ENCODE measurements around the gene NXPH3.
"Not testable (repeated sequence)": the region's sequence is repeated elsewhere in the genome, so short reads cannot be mapped to it uniquely, and the experiment has no call there.

NXPH3 gene

DNA sequence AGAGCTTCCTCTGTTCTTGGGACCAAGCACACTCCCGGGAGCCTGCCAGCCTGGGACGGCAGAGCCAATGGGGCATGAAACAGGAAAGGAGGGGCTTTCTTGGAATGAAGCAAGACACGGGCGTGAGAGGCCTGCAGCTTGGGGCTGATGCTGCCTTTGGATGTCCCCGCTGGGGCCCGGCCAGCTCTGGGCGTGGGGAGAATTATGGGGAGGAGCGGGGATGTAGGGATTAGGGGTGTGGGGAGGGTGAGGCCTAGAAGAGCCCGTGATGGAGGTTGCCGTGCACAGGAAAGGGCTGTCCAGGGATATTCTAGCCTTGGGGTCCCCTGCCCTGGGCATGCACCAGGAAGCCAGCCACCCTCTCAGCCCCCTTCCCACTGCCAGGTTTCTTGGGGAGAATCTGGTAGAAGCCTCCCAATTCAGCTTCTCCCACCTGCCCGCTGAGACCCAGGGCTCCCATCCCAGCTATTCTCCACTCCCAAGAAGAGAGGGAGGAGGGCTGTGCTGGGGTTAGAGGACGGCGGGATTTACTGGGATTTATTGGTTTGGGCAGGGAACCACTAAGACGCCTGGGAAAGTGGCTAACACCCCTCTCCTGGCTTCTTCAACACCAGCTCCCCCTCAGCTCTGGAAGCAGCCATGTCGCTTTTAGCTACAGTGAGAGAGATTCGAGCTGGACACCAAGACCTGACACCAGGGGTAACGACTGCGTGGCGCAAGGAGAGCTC lies 20.0 kb upstream of the NXPH3 start:
- no peak for DNase-seq

DNA sequence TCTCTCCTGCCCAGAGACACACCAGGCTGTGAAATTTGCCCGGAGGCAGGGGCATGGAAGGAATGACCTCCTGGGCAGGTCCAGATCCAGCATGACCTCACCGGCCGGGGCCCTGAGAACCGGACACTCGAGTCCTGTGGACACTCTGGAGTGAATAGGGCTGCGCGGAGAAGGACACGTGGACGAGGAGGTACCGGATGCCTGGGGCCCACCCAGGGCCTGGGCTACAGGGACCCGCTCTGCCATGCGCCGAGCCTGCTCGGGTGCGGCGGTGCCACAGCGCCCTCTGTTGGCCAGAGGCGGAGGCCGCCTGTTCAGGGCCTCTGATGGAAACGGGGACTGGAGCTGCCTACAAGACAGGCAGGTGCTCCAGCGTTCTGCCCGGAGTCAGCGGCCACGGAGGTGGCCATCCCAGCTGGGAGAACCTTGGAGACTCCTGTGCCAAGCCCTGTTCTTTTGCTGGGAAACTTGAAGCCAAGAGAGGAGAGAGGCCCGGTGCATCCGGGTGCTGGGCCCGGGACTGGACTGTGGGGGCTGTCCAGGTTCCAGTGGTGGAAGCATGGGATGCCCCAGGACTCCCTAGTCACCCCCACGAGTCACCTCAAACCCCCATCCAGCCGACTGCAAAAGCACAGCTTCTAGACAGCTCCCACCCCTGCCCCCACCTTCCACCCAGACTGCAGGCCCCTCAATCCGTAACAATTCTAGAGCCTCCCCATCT lies 19.3 kb upstream of the NXPH3 start:
- DNase-seq = peak; percentile 35

DNA sequence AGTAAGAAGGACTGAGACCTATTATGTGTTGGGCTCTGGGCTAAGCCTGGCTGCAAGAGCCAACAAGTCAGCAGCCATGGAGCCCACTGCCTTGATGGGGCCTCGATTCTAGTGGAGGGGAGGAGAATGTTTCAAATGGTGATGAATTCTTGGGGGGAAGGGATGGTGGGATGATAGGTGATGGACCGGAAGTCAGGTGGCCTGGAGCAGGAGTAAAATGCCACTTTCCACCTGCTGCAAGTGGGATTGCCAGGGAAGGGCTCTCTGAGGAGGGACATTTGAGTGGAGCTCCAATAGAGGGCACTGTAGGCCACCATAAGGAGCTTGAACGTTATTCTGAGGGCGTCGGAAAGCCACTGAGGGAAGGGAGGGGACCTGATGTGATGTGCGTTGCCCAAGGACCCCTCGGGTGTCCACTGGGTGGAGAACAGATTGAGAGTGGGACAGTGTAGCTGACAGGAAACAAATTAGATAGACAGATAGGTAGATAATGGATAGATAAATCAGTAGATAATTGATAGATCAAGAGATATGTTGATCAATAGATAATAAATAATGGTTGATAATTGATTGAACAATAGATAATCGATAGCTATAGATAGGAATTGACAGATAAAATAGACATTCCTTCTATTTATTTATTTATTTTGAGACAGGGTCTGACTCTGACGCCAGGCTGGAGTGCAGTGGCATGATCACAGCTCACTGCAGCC lies 18.2 kb upstream of the NXPH3 start:
- DNase-seq = peak; percentile 74

DNA sequence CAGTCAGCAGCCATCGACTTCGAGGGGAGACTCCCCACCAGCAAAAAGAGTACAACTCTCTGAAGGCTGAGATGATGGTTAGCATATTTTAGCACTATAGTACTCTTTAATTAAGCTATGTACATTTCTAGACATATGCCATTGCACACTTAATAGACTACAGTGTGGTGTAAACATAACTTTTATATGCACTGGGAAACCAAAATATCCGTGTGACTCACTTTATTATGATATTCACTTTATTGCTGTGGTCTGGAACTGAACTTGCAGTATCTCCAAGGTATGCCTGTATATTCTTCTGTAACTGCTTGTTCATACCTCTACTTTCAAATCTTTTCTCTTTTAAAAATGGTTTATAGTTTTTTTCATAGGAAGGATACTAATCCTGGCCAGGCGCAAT lies 11.0 kb upstream of the NXPH3 start:
- no peak for DNase-seq

DNA sequence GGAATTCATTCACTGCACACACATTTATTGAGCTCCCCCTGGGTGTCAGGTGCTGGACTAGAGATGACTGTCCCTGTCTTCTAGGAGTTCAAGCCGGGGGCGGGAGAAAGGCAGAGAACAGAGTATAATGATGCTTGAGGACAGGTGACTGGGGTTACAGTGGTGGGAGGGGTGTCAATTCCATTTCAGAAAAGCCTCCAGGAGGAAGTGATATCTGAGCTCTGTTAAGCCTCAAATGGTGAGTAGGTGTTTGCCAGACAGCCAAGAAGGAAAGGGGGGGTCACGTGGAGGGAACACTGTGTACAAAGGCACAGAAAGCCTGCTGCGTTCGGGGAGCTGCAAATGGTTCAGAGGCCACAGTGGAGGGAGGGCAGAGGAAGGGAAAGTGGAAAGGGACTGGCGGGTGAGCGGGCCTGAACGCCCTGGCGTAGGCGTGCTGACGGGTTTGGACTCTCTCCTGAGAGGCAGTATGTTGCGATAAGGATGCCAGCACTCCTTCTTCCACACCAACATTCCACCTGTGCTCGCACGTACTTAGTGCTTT lies 9.7 kb upstream of the NXPH3 start:
- no peak for DNase-seq

DNA sequence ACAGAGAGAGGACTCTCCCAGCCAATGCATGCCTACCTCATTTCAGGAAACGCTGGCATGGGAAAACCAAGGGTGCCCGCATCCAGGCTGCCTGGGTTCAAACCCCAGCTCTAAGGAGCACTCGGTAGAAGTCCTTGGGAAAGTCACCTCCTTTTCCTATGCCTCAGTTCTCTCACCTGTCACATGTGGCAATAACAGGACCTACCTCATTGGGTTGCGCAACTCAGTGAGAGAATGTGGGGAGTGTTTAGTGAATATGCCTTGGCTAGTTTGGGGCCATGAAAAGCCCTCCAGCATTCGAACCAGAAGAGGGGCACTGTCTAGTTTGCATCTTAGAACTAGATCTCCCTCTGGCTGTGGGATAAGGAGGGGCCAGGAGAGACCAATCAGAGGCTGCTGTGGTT lies 9.0 kb upstream of the NXPH3 start:
- no peak for DNase-seq

DNA sequence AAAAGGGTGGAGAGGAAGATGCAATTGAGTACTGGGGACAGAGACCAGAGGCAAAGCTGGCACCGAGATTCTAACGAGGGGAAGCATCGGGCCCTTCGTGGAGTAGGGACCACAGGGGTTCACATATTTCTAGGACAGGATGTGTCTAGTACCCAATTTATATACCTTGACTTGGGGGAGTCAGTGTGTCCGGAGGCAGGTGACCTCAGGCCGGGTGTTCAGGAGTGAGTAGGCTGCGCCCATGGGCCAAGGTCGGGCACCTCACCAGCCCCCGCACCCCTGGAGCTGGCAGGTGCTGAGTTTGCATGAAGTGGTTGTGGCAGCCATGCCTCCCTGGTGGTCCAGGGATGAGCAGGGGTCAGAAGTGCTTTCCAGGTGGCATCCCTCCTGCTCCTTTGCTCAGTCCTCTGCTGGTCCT lies 8.6 kb upstream of the NXPH3 start:
- no peak for DNase-seq

DNA sequence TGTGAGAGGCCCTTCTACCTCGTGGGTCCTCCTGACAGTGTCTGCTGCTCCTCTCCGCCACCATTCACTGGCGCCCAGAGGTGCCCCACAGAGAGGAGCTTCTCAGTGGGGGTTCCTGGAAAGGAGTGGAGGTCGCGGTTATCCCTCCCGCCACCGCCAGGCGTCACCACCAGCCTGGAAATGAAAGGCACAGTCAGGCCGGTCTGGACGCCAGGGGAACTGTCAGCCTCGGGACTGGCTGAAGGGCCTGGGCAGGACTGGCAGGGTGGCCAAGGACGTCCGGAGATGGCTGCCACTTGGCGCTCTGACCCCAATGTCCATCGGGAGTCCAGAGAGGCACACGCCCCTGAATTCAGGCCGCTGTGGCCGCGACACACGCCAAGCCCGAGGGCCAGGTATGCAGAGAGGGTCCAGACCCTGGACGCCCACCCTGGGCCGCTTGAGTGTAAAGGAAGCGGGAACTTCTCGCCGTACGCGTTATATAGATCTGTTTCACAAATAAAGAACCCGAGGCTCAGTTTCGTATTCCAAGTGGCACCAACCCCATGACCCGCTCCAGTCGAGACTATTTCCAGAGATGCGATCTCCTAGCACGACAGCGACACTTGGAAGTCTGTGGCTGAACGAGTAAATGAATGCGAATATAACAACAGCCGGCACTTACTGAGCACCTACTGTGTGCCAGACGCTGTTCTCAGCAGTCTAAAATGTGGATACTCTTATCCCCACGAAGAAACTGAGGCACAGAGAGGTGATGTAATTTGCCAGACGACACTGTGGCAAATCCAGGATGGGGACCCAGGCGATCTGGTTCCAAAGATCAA lies 7.6 kb upstream of the NXPH3 start:
- peak; percentile 28 for DNase-seq

DNA sequence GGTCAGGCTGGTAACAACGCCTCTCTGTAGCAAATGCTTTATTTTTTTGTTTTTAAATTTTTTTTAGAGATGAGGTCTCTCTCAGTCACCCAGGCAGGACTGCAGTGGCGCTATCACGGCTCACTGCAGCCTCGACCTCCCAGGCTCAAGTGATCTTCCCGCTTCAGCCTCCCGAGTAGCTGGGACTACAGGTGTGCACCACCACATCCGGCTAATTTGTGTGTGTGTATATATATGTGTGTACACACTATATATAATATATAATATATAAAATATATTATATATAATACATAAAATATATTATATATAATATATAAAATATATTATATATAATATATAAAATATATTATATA lies 7.0 kb upstream of the NXPH3 start:
- not testable (repeated sequence) for DNase-seq

DNA sequence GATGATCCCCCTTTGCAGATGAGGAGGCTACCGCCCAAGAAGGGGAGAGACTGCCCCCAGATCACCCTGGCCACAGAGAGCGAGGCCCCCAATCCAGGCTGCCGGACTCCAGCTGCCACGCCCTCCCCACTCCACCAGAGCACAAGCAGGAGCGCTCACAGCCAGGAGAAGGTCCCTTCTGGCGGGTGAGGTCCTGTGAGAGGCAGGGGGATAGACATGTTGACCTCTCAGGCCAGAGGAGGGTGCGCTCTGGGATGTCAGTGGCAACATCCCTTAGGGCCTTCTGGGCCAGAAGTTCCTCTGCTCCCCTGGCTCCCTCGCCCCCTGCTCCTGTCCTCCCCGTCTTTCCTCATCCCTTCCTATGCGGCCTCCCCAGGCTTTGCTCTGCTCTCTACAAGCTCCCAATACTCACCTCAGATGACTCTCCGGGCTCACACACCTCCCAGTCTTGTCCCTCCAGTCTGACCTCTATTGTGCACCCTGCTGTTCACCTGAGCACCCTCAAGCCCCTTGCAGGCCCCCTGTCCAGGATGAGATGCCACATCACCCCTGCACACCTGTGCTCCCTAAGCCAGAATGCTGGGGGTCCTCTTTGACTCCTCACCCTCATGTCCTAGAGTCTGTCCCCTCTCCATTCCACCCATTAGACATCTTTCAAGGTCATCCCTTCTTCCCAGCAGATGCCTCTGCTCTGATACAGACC lies 5.0 kb upstream of the NXPH3 start:
- no peak for DNase-seq

DNA sequence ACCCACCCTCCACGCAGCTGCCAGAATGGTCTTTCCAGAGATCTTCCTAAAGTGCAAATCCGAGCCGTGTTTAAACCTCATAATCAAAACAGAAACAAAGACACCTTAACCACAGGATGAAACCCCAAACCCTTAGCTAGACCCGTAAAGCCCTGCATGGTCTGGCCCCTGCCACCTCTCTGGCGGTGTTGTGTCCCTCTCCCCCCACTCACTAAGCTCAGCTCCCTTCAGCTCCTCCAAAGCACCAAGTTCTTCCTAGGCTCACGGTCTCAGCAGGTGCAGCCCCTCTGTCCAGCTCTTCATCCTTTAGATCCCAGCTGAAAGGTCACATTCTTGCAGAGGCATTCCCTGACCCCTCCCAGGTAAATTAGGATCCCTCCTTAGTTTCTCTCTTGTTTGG lies 4.4 kb upstream of the NXPH3 start:
- no peak for DNase-seq

DNA sequence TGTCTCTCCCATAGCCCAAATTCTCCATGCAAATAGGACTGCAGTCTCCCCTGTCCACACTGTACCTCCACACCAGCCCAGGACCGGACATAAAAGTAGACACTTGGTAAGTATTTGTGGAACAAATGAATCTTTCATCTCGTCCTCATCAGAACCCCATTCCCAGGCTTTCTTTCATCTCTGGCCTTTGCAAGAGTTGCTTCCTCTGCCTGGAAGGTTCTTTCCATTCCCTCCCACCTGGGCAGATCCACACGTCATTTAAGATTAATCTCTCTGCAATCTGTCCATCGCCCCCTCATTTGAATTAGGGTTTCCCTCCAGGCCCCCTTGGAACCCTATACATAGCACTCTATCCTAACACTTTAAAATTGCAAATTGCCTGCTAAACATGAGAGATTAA lies 3.9 kb upstream of the NXPH3 start:
- no peak for DNase-seq

DNA sequence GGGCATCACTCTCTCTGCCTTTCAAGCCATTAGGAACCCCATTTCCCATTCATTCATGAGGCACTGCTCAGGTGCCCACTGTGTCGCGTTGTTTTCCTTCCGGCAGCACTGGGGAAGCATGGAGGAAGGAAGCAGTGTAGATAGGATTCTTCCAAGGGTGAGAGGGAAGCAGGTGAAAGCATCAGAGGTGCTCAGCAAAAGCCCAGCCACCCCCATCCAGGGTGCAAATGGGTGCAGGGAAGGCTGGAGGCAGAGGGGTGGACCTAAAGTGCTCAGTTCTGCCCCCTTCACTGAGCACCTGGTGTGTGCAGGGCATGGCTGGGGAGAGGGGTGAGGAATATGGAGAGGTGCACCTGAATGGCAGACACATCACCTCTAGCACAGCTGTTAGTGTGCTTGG lies 3.4 kb upstream of the NXPH3 start:
- no peak for DNase-seq

DNA sequence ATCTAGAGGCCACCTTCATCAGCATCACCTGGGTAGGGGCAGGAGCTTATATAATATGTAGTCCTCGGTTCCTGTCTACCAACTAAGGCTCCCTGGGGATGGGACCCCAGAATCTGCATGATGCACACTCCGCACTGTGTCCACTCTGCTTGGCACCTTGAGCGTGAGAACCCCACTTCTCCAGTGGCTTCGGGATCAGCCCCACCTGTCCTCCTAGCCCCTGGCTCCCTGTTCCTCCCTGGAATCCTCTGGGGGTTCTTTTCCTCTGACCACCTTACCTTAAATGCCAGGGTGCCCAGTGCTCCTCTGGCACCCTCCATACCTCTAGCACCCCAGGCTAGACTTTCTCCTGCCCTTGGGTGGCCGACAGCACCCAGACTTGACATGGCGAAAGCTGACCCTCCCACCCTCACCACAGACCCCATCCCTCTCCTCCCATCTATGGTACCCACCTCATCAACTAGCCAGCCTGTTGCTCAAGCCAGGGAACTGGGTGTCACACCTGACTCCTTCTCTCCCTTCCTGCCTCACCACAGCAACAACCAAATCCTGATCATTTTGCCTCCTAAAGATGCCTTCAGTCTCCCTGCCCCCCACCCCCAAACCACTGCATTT lies 2.8 kb upstream of the NXPH3 start:
- no peak for DNase-seq

DNA sequence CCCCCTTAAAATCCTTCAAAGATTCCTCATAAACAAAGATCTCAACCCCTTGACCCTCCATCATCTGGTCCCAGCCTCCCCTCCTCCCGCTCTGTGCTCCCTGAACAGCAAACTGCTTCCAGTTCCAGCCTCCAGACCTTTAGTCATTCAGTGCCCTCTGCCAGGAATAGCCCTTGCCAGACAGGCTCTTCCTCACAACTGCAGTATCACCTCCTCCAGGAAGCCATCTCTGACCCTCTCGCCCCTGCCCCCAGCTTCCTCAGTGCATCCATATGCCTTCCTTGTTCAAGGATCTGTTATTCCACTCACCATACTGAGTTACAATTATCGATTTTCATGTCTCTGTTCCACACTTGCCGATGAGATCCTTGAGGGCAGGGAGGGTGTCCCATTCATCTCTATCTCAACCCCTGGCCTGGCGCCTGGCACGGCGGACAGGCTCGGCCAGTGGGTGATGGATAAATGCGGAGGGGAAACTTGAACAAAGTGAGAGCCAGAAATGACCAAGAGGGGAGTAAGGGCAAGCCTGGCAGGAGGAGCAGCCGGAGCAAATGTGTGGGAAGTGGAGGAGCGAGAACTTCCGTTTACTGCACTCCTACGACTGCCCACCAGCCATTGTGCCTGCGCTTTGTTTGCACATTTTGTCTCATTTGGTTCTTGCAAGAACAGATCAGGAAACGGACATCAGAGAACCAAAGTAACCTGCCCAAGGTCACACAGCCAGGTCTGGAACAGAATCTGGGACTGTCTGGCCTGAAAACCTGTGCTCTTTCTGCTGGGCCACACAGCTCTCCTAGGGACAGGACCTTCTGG lies 2.0 kb upstream of the NXPH3 start:
- DNase-seq = no peak

DNA sequence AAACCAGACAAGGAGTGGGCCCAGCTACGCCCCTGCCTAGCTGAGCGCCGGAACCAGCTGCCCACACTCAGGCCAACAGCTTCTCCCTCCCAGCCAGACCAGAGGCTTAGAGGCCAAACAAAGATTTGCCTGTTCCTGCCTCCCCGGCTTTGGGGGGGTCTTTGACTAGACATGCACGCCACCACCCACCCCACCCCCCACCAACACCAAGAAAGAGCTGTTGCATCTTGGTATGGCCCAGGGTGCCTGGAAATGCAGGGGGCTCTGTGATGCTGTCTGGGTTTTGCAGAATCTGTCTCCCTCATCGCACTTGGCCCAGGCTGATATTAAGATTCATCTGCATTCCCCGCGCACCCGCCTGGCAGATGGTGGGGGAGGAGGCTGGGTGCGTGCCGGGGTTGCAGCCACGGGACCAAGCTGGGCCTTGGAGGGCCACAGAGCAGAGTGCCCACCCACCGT lies 1.3 kb upstream of the NXPH3 start:
- no peak for DNase-seq

DNA sequence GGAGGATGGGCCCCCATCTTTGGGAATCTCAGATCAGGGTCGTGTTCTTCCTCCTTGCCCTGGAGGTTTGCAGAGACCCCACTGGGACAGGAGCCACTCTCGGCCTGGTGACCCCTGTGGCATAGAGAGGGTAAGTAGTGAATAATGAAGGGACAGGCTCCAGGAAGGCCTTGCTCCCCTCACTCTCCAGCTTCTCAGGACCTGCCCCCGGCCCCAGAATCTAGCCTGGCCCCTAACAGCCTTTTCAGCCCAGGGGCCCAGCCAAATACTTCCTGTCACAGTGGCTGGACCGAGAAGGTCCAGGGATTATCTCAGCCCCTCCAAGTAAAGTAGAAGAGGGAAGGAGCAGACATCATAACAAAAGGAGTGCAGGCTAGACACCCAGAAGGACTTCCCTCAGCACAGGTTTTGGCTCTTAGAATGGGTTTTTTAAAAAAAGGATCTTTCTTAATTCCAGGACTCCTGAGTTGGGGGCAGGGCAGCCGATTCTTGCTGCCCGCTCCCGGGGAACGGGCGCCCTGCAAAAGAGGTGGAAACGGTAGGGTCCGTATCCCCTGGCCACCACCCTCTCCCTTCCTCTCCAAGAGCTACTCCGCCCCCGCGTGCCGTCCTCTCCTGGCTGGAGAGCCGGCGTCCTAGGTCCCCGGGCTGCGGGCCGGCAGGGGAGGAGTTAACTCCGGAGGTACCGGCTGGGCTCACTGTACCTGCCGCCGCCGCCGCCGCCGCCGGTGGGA lies 559 bp upstream of the NXPH3 start:
- no peak for DNase-seq

DNA sequence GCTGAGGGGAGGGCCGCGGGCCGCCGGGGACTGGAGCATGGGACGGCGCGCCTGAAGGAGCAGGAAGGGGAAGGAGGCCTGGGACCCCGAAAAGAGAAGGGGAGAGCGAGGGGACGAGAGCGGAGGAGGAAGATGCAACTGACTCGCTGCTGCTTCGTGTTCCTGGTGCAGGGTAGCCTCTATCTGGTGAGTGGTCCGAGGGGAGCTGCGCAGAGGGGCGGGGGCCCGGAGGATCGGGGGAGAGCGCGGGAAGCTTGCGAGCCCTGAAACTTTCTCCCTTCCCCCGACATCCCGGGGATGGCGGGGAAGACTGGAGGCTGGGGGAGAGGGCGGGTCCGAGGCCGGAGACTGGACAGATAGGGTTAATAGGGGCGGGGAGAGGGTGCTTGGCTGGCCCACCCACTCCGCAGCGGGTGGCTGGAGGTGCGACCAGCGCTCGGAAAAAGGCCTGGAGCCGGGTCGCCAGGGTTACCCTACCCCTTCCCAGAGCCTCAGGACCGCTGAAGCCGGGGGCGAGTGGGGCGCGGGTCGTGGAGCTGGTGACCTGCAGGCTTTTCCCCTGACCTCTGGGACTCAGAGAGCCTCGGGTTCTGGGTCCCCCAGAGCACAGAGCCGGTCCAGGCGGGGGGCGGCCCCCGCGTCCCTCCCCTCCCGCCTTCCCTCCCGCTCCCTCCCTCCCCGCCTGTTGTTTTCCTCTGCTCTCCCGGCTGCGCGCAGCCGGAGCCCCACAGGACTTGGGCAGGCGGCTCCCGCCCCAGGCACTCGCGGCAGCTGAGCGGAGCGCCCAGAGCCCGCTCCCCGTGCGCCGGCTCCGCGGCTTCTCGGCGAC lies 631 bp downstream of the NXPH3 start:
- DNase-seq = no peak

Measured in SHP77 treated with DMSO at 0.1 percent for 48 hours (cell line).